ENCODE results near the gene ZNF326.

DNA sequence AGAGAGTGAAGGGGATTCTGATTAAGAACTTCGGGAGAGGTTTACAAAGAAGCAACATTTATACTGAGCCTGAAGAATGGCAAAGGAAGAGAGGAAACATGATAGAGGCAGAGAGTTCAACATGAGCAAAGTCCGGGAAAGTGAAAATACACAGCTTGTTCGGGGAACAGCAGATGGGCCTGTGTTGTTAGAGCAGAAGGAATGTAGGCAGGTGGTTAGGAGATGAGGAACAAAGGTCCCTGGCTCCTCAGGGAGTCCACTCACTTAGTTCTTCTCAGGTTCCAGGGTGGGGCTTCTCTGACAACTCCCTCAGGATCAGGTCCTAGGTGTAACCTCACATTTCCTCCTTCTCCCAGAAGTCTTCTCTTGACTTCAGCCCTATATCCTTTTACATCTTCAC is 5.1 kb upstream of the ZNF326 start:
- TF ChIP-seq POLR2AphosphoS5 (IDR thresholded peaks at IDR 0.05) (no peak), EP300 (IDR thresholded peaks at IDR 0.05) (no peak)
- TF ChIP-seq, protein P1, sequence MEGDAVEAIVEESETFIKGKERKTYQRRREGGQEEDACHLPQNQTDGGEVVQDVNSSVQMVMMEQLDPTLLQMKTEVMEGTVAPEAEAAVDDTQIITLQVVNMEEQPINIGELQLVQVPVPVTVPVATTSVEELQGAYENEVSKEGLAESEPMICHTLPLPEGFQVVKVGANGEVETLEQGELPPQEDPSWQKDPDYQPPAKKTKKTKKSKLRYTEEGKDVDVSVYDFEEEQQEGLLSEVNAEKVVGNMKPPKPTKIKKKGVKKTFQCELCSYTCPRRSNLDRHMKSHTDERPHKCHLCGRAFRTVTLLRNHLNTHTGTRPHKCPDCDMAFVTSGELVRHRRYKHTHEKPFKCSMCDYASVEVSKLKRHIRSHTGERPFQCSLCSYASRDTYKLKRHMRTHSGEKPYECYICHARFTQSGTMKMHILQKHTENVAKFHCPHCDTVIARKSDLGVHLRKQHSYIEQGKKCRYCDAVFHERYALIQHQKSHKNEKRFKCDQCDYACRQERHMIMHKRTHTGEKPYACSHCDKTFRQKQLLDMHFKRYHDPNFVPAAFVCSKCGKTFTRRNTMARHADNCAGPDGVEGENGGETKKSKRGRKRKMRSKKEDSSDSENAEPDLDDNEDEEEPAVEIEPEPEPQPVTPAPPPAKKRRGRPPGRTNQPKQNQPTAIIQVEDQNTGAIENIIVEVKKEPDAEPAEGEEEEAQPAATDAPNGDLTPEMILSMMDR (IDR thresholded peaks at IDR 0.05): no peak

All from suprapubic skin (tissue), 4 donors.